Measurements from ENCODE around the gene PRSS58.
A peak's percentile ranks its signal among the peaks of the same experiment; 100 is the strongest.

PRSS58 gene

DNA sequence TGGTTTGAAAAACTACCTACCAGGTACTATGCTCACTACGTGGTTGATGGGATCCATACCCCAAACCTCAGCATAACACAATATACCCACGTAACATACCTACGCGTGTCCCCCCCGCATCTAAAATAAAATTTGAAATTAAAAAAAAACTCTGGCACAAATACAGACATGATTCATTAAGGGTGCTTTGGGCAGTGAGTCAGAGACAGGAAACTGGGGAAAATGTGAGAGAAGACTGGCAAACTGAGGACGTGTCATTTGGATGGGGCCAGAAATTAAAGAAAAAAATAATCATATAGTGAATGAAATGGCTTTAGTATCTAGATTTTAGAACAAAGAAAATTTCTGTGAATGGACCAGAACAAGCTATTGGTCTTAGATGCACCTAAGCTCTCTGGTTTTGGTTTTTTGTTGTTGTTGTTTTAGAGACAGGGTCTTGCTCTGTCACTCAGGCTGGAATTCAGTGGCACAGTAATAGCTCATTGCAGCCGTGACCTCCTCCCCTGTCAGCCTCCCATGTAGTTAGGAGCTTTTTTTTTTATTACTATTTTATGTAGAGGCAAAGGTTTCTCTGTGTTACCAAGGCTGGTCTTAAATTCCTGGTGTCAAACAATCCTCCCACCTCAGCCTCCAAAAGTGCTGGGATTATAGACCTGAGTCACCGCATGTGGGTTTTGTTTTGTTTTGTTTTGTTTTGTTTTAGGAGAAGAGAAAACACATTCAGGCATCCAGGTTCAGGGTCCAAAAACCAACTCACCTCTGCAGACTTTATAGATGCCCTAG is 5.9 kb upstream of the PRSS58 start:
- no peak for DNase-seq
- POLR2A ChIA-PET: interaction anchor here (0.6 kb wide), 1 partner anchor 11 kb away, joined by 7 read pairs; no protein-coding TSS in a partner anchor
- no peaks in the 10 kb centered on the region for H3K9me3 ChIP-seq (ENCODE audit: control extremely low read depth in 1 of 5, control insufficient read depth in 4 of 5, insufficient read depth in 2 of 5, low read depth in 1 of 5, low read length in 4 of 5)
- CTCF ChIA-PET: no interaction called here
- no peaks in the 10 kb centered on the region for H3K4me1 ChIP-seq (ENCODE audit: control extremely low read depth in 1 of 4, control insufficient read depth in 4 of 4, insufficient read depth in 4 of 4, low read length in 3 of 4)
- peaks cover 0 to 4% (median 0%) of the 10 kb centered on the region in 5 experiments for H3K27me3 ChIP-seq (replicated peaks in 2 of 5; ENCODE audit: control insufficient read depth in 4 of 5, insufficient read depth in 5 of 5, low read length in 4 of 5)
- WGBS (ENCODE audit: insufficient coverage): 40% methylated on average over 1 of the region's 8 CpGs
- H3K4me3 ChIP-seq (ENCODE audit: control insufficient read depth in 1 of 7, extremely low read depth in 1 of 7, insufficient read depth in 4 of 7, low read depth in 2 of 7, low read length in 6 of 7): no peak overlapping the region
- no peak overlapping the region for H3K27ac ChIP-seq (ENCODE audit: insufficient read depth in 1 of 2, low read depth in 1 of 2, low read length in 2 of 2, poor library complexity in 1 of 2, severe bottlenecking in 2 of 2)
- no peaks in the 10 kb centered on the region for H3K36me3 ChIP-seq (ENCODE audit: control insufficient read depth in 4 of 4, insufficient read depth in 4 of 4, low read length in 3 of 4)

DNA sequence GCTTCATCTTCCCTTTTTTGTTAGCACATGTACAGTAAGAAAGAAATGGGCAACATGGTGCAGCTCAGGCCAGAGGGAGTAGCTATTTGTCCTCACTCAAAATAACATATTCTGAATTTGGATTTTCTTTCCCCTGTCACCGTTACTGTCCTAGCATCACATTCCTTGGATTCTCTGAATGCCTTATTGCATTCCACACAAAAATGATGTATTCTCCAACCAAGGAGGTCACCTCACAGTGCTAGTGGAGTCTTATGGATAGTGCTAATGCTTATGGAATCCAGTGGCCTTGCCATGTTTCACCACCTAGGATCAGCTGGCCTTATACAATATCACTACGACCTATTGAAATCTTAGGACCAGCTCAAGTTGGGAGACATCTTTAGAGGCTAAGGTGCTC is 7.2 kb downstream of the PRSS58 start:
- WGBS (ENCODE audit: insufficient coverage): 100% methylated on average over 1 of the region's 2 CpGs
- ChIA-PET POLR2A (no interaction called here), CTCF (no interaction called here)
- no peaks in the 10 kb centered on the region for H3K4me1 ChIP-seq (ENCODE audit: control extremely low read depth in 1 of 4, control insufficient read depth in 4 of 4, insufficient read depth in 4 of 4, low read length in 3 of 4)
- H3K27me3 ChIP-seq (replicated peaks in 2 of 5; ENCODE audit: control insufficient read depth in 4 of 5, insufficient read depth in 5 of 5, low read length in 4 of 5): no peaks in the 10 kb centered on the region
- no peaks in the 10 kb centered on the region for H3K36me3 ChIP-seq (ENCODE audit: control insufficient read depth in 4 of 4, insufficient read depth in 4 of 4, low read length in 3 of 4)
- H3K9me3 ChIP-seq (ENCODE audit: control extremely low read depth in 1 of 5, control insufficient read depth in 4 of 5, insufficient read depth in 2 of 5, low read depth in 1 of 5, low read length in 4 of 5): no peaks in the 10 kb centered on the region
- H3K27ac ChIP-seq (ENCODE audit: insufficient read depth in 1 of 2, low read depth in 1 of 2, low read length in 2 of 2, poor library complexity in 1 of 2, severe bottlenecking in 2 of 2): no peak overlapping the region
- no peak for DNase-seq
- H3K4me3 ChIP-seq (ENCODE audit: control insufficient read depth in 1 of 7, extremely low read depth in 1 of 7, insufficient read depth in 4 of 7, low read depth in 2 of 7, low read length in 6 of 7): no peak overlapping the region

DNA sequence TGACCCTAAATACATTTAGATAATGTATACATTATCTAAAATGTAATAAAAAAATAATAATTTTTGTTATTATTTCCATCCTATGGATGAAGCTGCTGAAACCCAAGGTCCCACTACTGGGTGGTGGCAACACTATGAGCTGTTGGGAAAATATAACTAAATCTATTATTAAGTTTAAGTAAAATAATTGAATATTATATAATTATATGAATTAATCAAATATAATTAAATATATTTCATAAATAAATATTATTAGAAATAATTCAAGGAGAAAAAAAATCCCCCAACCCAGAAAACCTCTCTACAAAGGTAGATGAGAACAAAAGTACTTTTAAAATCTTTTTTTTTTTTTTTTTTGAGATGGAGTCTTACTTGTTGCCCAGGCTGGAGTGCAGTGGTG is 7.9 kb downstream of the PRSS58 start:
- POLR2A ChIA-PET: no interaction called here
- H3K27ac ChIP-seq (ENCODE audit: insufficient read depth in 1 of 2, low read depth in 1 of 2, low read length in 2 of 2, poor library complexity in 1 of 2, severe bottlenecking in 2 of 2): no peak overlapping the region
- H3K27me3 ChIP-seq (replicated peaks in 2 of 5; ENCODE audit: control insufficient read depth in 4 of 5, insufficient read depth in 5 of 5, low read length in 4 of 5): no peaks in the 10 kb centered on the region
- CTCF ChIA-PET: no interaction called here
- H3K4me3 ChIP-seq (ENCODE audit: control insufficient read depth in 1 of 7, extremely low read depth in 1 of 7, insufficient read depth in 4 of 7, low read depth in 2 of 7, low read length in 6 of 7): no peak overlapping the region
- no peaks in the 10 kb centered on the region for H3K36me3 ChIP-seq (ENCODE audit: control insufficient read depth in 4 of 4, insufficient read depth in 4 of 4, low read length in 3 of 4)
- no peaks in the 10 kb centered on the region for H3K9me3 ChIP-seq (ENCODE audit: control extremely low read depth in 1 of 5, control insufficient read depth in 4 of 5, insufficient read depth in 2 of 5, low read depth in 1 of 5, low read length in 4 of 5)
- no peak for DNase-seq
- no peaks in the 10 kb centered on the region for H3K4me1 ChIP-seq (ENCODE audit: control extremely low read depth in 1 of 4, control insufficient read depth in 4 of 4, insufficient read depth in 4 of 4, low read length in 3 of 4)

DNA sequence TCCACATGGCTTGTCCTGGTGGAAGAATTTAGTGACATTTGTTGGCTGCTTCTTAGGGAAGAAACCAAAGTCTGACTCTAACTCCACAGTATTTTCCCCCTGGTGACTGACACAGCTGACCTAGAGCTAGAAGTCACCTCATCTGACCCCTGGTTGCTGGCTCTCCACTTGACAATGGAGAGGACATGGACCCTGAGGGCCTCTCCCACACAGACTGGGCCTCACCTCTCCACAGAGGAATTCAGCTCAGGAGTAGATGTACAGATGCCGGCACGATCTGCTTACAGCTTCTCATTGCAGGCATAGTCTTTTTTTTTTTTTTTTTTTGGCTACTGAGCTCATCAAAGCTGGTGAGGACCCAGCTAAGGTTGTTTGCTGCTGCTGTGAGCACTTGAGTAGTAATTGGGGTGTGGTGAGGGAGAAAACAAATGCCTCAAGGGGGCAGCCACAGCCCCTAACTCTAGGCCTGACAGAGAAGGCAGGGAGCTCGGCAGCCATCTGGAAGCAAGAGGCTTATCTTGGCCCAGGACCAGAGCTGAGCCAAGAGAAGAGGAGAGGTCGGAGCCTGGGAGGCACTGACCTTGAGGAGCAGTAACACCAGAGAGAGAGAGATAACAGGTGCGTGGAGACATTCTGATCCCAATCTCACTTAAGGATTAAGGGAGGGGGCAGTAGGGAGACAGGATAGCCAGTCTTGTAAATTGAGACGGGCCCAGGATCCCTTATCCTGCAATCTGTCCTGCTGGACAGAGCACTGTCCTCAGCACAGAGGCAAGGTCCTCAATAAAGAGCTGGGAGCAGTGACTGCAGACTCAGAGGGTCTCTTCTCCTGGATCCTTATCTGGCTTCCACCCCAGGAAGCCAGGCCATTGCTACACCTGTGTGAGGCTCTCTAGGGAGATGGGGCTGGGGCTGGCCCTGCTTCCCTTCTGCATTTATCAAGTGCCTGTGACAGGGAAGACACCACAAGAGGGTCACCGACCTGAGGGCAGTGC is 9.4 kb downstream of the PRSS58 start:
- Histone ChIP-seq H3K4me3 (ENCODE audit: control insufficient read depth in 1 of 7, extremely low read depth in 1 of 7, insufficient read depth in 4 of 7, low read depth in 2 of 7, low read length in 6 of 7) (no peak overlapping the region), H3K36me3 (ENCODE audit: control insufficient read depth in 4 of 4, insufficient read depth in 4 of 4, low read length in 3 of 4) (no peaks in the 10 kb centered on the region), H3K27me3 (replicated peaks in 2 of 5; ENCODE audit: control insufficient read depth in 4 of 5, insufficient read depth in 5 of 5, low read length in 4 of 5) (no peaks in the 10 kb centered on the region), H3K9me3 (ENCODE audit: control extremely low read depth in 1 of 5, control insufficient read depth in 4 of 5, insufficient read depth in 2 of 5, low read depth in 1 of 5, low read length in 4 of 5) (no peaks in the 10 kb centered on the region), H3K4me1 (ENCODE audit: control extremely low read depth in 1 of 4, control insufficient read depth in 4 of 4, insufficient read depth in 4 of 4, low read length in 3 of 4) (no peaks in the 10 kb centered on the region), H3K27ac (ENCODE audit: insufficient read depth in 1 of 2, low read depth in 1 of 2, low read length in 2 of 2, poor library complexity in 1 of 2, severe bottlenecking in 2 of 2) (no peak overlapping the region)
- CTCF ChIA-PET: interaction anchor here (0.7 to 0.8 kb wide), 2 partner anchors 13 to 1111 kb away, joined by 3 read pairs; no protein-coding TSS in a partner anchor
- 98% methylated on average over 5 of the region's 7 CpGs for WGBS (ENCODE audit: insufficient coverage)
- POLR2A ChIA-PET: no interaction called here
- no peak for DNase-seq

GRCh38 chr7:142243823-142244222 is 14.0 kb downstream of the PRSS58 start:
- CTCF ChIA-PET: no interaction called here
- 98% methylated on average over 6 of the region's 10 CpGs for WGBS (ENCODE audit: insufficient coverage)

DNA sequence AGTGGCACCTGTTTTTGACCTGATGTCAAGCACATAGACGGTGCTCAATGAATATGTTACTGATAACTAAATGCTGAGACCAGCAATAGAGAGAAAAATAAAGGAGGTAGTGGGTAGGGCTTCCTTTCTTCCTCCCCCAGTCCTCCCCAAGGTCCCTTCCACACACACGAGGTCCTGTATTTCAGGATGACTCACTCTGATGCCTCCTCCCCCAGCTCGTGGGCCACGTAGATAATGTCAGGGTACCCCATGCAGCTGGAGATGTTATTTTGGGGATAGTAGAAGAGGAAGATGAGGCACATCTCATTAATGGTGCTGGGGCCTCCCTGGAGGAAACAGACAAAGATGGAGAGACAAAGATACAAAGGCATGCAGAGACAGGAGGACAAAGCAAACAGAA is 17.3 kb downstream of the PRSS58 start:
- POLR2A ChIA-PET: no interaction called here
- Histone ChIP-seq H3K27me3 (replicated peaks in 2 of 5; ENCODE audit: control insufficient read depth in 4 of 5, insufficient read depth in 5 of 5, low read length in 4 of 5) (no peaks in the 10 kb centered on the region), H3K4me3 (ENCODE audit: control insufficient read depth in 1 of 7, extremely low read depth in 1 of 7, insufficient read depth in 4 of 7, low read depth in 2 of 7, low read length in 6 of 7) (no peak overlapping the region), H3K4me1 (ENCODE audit: control extremely low read depth in 1 of 4, control insufficient read depth in 4 of 4, insufficient read depth in 4 of 4, low read length in 3 of 4) (peaks cover 0 to 6% (median 3%) of the 10 kb centered on the region in 4 experiments), H3K9me3 (ENCODE audit: control extremely low read depth in 1 of 5, control insufficient read depth in 4 of 5, insufficient read depth in 2 of 5, low read depth in 1 of 5, low read length in 4 of 5) (peaks cover 0 to 3% (median 0%) of the 10 kb centered on the region in 5 experiments), H3K36me3 (ENCODE audit: control insufficient read depth in 4 of 4, insufficient read depth in 4 of 4, low read length in 3 of 4) (no peaks in the 10 kb centered on the region), H3K27ac (ENCODE audit: insufficient read depth in 1 of 2, low read depth in 1 of 2, low read length in 2 of 2, poor library complexity in 1 of 2, severe bottlenecking in 2 of 2) (no peak overlapping the region)
- CTCF ChIA-PET: no interaction called here
- 40% methylated on average over 1 of the region's 4 CpGs for WGBS (ENCODE audit: insufficient coverage)
- peak in 2 of 3 donors; percentile 18 to 42 for DNase-seq

More at GRCh38 chr7:142243823-142244222, 14.0 kb downstream of the PRSS58 start:
- H3K9me3 ChIP-seq (ENCODE audit: control extremely low read depth in 1 of 5, control insufficient read depth in 4 of 5, insufficient read depth in 2 of 5, low read depth in 1 of 5, low read length in 4 of 5): no peaks in the 10 kb centered on the region
- DNase-seq: no peak
- no peaks in the 10 kb centered on the region for H3K36me3 ChIP-seq (ENCODE audit: control insufficient read depth in 4 of 4, insufficient read depth in 4 of 4, low read length in 3 of 4)
- H3K4me3 ChIP-seq (ENCODE audit: control insufficient read depth in 1 of 7, extremely low read depth in 1 of 7, insufficient read depth in 4 of 7, low read depth in 2 of 7, low read length in 6 of 7): no peak overlapping the region
- H3K27ac ChIP-seq (ENCODE audit: insufficient read depth in 1 of 2, low read depth in 1 of 2, low read length in 2 of 2, poor library complexity in 1 of 2, severe bottlenecking in 2 of 2): no peak overlapping the region
- POLR2A ChIA-PET: no interaction called here
- no peaks in the 10 kb centered on the region for H3K27me3 ChIP-seq (replicated peaks in 2 of 5; ENCODE audit: control insufficient read depth in 4 of 5, insufficient read depth in 5 of 5, low read length in 4 of 5)
- H3K4me1 ChIP-seq (ENCODE audit: control extremely low read depth in 1 of 4, control insufficient read depth in 4 of 4, insufficient read depth in 4 of 4, low read length in 3 of 4): peaks cover 0 to 6% (median 3%) of the 10 kb centered on the region in 4 experiments

DNA sequence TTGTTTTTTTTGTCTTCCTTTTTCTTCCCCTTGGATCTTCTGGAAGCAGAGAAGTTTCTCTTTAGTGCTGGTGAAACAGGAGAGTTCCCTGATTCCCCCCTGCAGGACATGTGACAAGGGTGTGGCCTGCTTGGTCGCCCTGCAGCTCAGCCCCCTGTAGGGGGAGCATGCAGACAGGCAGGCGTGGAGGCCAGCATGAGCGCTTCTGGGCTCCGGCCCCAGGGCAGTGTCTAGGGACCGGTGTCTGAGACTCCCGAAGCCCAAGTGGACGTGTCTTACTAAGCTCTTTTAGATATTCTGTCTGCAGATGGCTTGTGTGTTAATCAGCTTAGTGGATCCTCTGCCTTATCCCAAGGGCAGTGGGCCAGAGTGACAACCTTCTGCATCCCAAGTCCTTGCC is 26.1 kb downstream of the PRSS58 start:
- no peaks in the 10 kb centered on the region for H3K4me1 ChIP-seq (ENCODE audit: control extremely low read depth in 1 of 4, control insufficient read depth in 4 of 4, insufficient read depth in 4 of 4, low read length in 3 of 4)
- DNase-seq: peak; percentile 11 to 42 (median 36)
- H3K9me3 ChIP-seq (ENCODE audit: control extremely low read depth in 1 of 5, control insufficient read depth in 4 of 5, insufficient read depth in 2 of 5, low read depth in 1 of 5, low read length in 4 of 5): peaks cover 0 to 3% (median 0%) of the 10 kb centered on the region in 5 experiments
- no peaks in the 10 kb centered on the region for H3K36me3 ChIP-seq (ENCODE audit: control insufficient read depth in 4 of 4, insufficient read depth in 4 of 4, low read length in 3 of 4)
- peaks cover 0 to 2% (median 0%) of the 10 kb centered on the region in 5 experiments for H3K27me3 ChIP-seq (replicated peaks in 2 of 5; ENCODE audit: control insufficient read depth in 4 of 5, insufficient read depth in 5 of 5, low read length in 4 of 5)
- POLR2A ChIA-PET: no interaction called here
- 50% methylated on average over 5 of the region's 7 CpGs for WGBS (ENCODE audit: insufficient coverage)
- no peak overlapping the region for H3K27ac ChIP-seq (ENCODE audit: insufficient read depth in 1 of 2, low read depth in 1 of 2, low read length in 2 of 2, poor library complexity in 1 of 2, severe bottlenecking in 2 of 2)
- H3K4me3 ChIP-seq (ENCODE audit: control insufficient read depth in 1 of 7, extremely low read depth in 1 of 7, insufficient read depth in 4 of 7, low read depth in 2 of 7, low read length in 6 of 7): no peak overlapping the region
- CTCF ChIA-PET: interaction anchor here (1.0 to 1.5 kb wide), 3 partner anchors 13 to 46 kb away, joined by 3 read pairs; no protein-coding TSS in a partner anchor

Data from common myeloid progenitor, CD34-positive (primary cell).